Measurements from ENCODE around the gene CHD5.
"Not testable (repeated sequence)": the region's sequence is repeated elsewhere in the genome, so short reads cannot be mapped to it uniquely, and the experiment has no call there.

CHD5 gene

GRCh38 chr1:6220236-6220635 lies 40.1 kb upstream of the CHD5 start:
- DNase-seq (ENCODE audit: low read depth, low spot score): no peak
- in situ Hi-C loops (cut with HindIII; ENCODE audit: low sequenced_read_pairs): no loop called here
- H3K4me3 ChIP-seq (ENCODE audit: low read depth, low read length): no peak overlapping the region
- no peak for TF ChIP-seq CTCF (IDR thresholded peaks at IDR 0.05; ENCODE audit: low read depth, low read length)

GRCh38 chr1:6219641-6220040 lies 39.5 kb upstream of the CHD5 start:
- DNase-seq (ENCODE audit: low read depth, low spot score); in situ Hi-C loops (cut with HindIII; ENCODE audit: low sequenced_read_pairs); H3K4me3 ChIP-seq (ENCODE audit: low read depth, low read length): not testable (repeated sequence)

- no peak for TF ChIP-seq CTCF (IDR thresholded peaks at IDR 0.05; ENCODE audit: low read depth, low read length)
- no peak for DNase-seq (ENCODE audit: low read depth, low spot score)
- H3K4me3 ChIP-seq (ENCODE audit: low read depth, low read length): no peak overlapping the region
- in situ Hi-C loops (cut with HindIII; ENCODE audit: low sequenced_read_pairs): no loop called here
Observed at GRCh38 chr1:6218375-6219164, 38.4 kb upstream of the CHD5 start.

- TF ChIP-seq CTCF (IDR thresholded peaks at IDR 0.05; ENCODE audit: low read depth, low read length): no peak
- in situ Hi-C loops (cut with HindIII; ENCODE audit: low sequenced_read_pairs): no loop called here
- no peak for DNase-seq (ENCODE audit: low read depth, low spot score)
- no peak overlapping the region for H3K4me3 ChIP-seq (ENCODE audit: low read depth, low read length)
Observed at GRCh38 chr1:6212193-6212959, 32.3 kb upstream of the CHD5 start.

- no peak for DNase-seq (ENCODE audit: low read depth, low spot score)
- in situ Hi-C loops (cut with HindIII; ENCODE audit: low sequenced_read_pairs): no loop called here
- no peak overlapping the region for H3K4me3 ChIP-seq (ENCODE audit: low read depth, low read length)
- no peak for TF ChIP-seq CTCF (IDR thresholded peaks at IDR 0.05; ENCODE audit: low read depth, low read length)
Observed at GRCh38 chr1:6211731-6212130, 31.6 kb upstream of the CHD5 start.

- no peak for DNase-seq (ENCODE audit: low read depth, low spot score)
- in situ Hi-C loops (cut with HindIII; ENCODE audit: low sequenced_read_pairs): no loop called here
- H3K4me3 ChIP-seq (ENCODE audit: low read depth, low read length): no peak overlapping the region
- no peak for TF ChIP-seq CTCF (IDR thresholded peaks at IDR 0.05; ENCODE audit: low read depth, low read length)
Observed at GRCh38 chr1:6210591-6211355, 30.7 kb upstream of the CHD5 start.

Measured in astrocyte of the spinal cord (primary cell).